PC-9 (cell line): ENCODE data around the gene ELMO1. TPM values are rescaled to one million over a fixed set of nuclear protein-coding genes. Genes with fewer than 3 reads are reported as not detected.

Source experiments
- BruUV-seq: library from RNA; stranded (reverse); fragments of 400-500 nt; replicated peaks from 2 replicates; lab custom pipeline; 2021; lab: Mats Ljungman, UMichigan
- CTCF ChIA-PET: fragments of 300-600 bp; sonication (Branson Sonifier 250); formaldehyde crosslinking; loops from one replicate; lab custom pipeline; 2022; ENCODE audit warnings: antibody characterized with exemption; lab: Charles Lee
- POLR2A ChIA-PET: fragments of 300-600 bp; sonication (Branson Sonifier 250); formaldehyde crosslinking; loops from one replicate; lab custom pipeline; 2022; ENCODE audit warnings: antibody characterized with exemption; ENCODE audit not compliant: unreplicated experiment; lab: Charles Lee
- DNase-seq, 2 experiments: peaks; one replicate each; pipeline versions ENCODE4 v3.0.0 to v3.0.0-alpha.2; 2015 to 2022; ENCODE audit warnings: mixed read lengths in 1 of 2
- H2AFZ ChIP-seq: fragments of 200-600 bp; sonication (generic); 2 replicates; pipeline ENCODE4 v1.8.1; 2017; ENCODE audit warnings: antibody characterized with exemption
- H3F3A ChIP-seq: fragments of 200-600 bp; sonication (generic); 2 replicates; pipeline ENCODE4 v1.8.1; 2017; ENCODE audit warnings: antibody characterized with exemption, mild to moderate bottlenecking, low read depth; ENCODE audit not compliant: insufficient read depth
- H3K27ac ChIP-seq: fragments of 200-600 bp; sonication (generic); 2 replicates; pipeline ENCODE4 v1.6.1; 2016; ENCODE audit warnings: mixed run types
- H3K27me3 ChIP-seq: fragments of 200-600 bp; sonication (generic); 2 replicates; pipeline ENCODE4 v1.6.1; 2016; ENCODE audit warnings: low read depth, mixed run types; ENCODE audit not compliant: insufficient read depth
- H3K36me3 ChIP-seq: fragments of 200-600 bp; sonication (generic); 2 replicates; pipeline ENCODE4 v1.6.1; 2016; ENCODE audit warnings: low read depth, mixed run types
- H3K4me1 ChIP-seq: fragments of 200-600 bp; sonication (generic); replicated peaks from 2 replicates; pipeline ENCODE4 v1.6.1; 2016; ENCODE audit warnings: mixed run types; ENCODE audit not compliant: insufficient read depth
- H3K4me2 ChIP-seq: fragments of 200-600 bp; sonication (generic); 2 replicates; pipeline ENCODE4 v1.6.1; 2017; ENCODE audit warnings: mixed run types
- H3K4me3 ChIP-seq: fragments of 200-600 bp; sonication (generic); 2 replicates; pipeline ENCODE4 v1.6.1; 2016; ENCODE audit warnings: mixed run types
- H3K79me2 ChIP-seq: fragments of 200-600 bp; sonication (generic); 2 replicates; pipeline ENCODE4 v1.6.1; 2017; ENCODE audit warnings: low read depth, mixed run types
- H3K9me2 ChIP-seq: fragments of 200-600 bp; sonication (generic); 2 replicates; pipeline ENCODE4 v1.8.1; 2017; ENCODE audit warnings: mild to moderate bottlenecking; ENCODE audit not compliant: insufficient read depth
- H3K9me3 ChIP-seq: fragments of 200-600 bp; sonication (generic); 2 replicates; pipeline ENCODE4 v1.8.1; 2016; ENCODE audit warnings: low read depth; ENCODE audit not compliant: insufficient read depth
- H4K20me1 ChIP-seq: fragments of 200-600 bp; sonication (generic); 2 replicates; pipeline ENCODE4 v1.8.1; 2017; ENCODE audit not compliant: insufficient read depth
- CTCF ChIP-seq: fragments of 200-600 bp; sonication (generic); conservative IDR thresholded peaks from 2 replicates; pipeline ENCODE4 v1.6.1; 2017; ENCODE audit warnings: mixed run types, antibody characterized with exemption, mild to moderate bottlenecking, moderate library complexity
- EZH2 ChIP-seq: fragments of 200-600 bp; sonication (generic); IDR thresholded peaks from 2 replicates; pipeline ENCODE4 v1.8.0; 2017; ENCODE audit warnings: antibody characterized with exemption, low read depth
- intact Hi-C: fragments of 100-400 bp; cut with micrococcal nuclease; formaldehyde crosslinking; loops from one replicate; pipeline ENCODE4 v1.10.0; 2022; ENCODE audit not compliant: unreplicated experiment
- total RNA-seq: library from RNA; stranded (reverse); gene quantifications from 2 replicates; pipeline ENCODE4 v1.2.3, GENCODE V29; 2021

ELMO1 gene
- total RNA-seq, 1 experiment from 2014 or later: 4.8 TPM

GRCh38 chr7:37395618-37396259 is 52.9 kb downstream of the ELMO1 start:
- Histone ChIP-seq H4K20me1 (no peaks in the 10 kb centered on the region), H3K4me1 (no peaks in the 10 kb centered on the region), H3K27ac (no peak overlapping the region), H3K9me2 (no peaks in the 10 kb centered on the region), H3K4me2 (no peak overlapping the region), H3K9me3 (no peaks in the 10 kb centered on the region), H3K79me2 (no peaks in the 10 kb centered on the region), H3K27me3 (no peaks in the 10 kb centered on the region), H3K4me3 (no peak overlapping the region), H3F3A (no peaks in the 10 kb centered on the region), H2AFZ (no peak overlapping the region), H3K36me3 (no peaks in the 10 kb centered on the region)
- BruUV-seq: no TSS peak
- CTCF ChIA-PET: no interaction called here
- no peak for DNase-seq
- TF ChIP-seq EZH2 (no peak), CTCF (no peak)
- POLR2A ChIA-PET: no interaction called here
- intact Hi-C loops: no loop called here

- BruUV-seq: no TSS peak
- Histone ChIP-seq H3K79me2 (no peaks in the 10 kb centered on the region), H3K27me3 (peaks cover 15% of the 10 kb centered on the region), H3K4me1 (no peaks in the 10 kb centered on the region), H3K9me3 (no peaks in the 10 kb centered on the region), H3K4me3 (no peak overlapping the region), H3K27ac (no peak overlapping the region), H3F3A (no peaks in the 10 kb centered on the region), H2AFZ (no peak overlapping the region), H3K4me2 (no peak overlapping the region), H3K36me3 (no peaks in the 10 kb centered on the region), H4K20me1 (no peaks in the 10 kb centered on the region), H3K9me2 (no peaks in the 10 kb centered on the region)
- intact Hi-C loops: no loop called here
- ChIA-PET POLR2A (no interaction called here), CTCF (no interaction called here)
- TF ChIP-seq EZH2 (no peak), CTCF (no peak)
- DNase-seq: no peak
Observed at GRCh38 chr7:37394158-37394557, 54.5 kb downstream of the ELMO1 start.

GRCh38 chr7:37393476-37393875 is 55.2 kb downstream of the ELMO1 start:
- ChIA-PET POLR2A (no interaction called here), CTCF (no interaction called here)
- no peaks in the 10 kb centered on the region for H4K20me1 ChIP-seq
- DNase-seq: no peak
- TF ChIP-seq EZH2: no peak
- no peak for TF ChIP-seq CTCF
- H3K27ac ChIP-seq: no peak overlapping the region
- peaks cover 22% of the 10 kb centered on the region for H3K27me3 ChIP-seq
- H3F3A ChIP-seq: no peaks in the 10 kb centered on the region
- no peak overlapping the region for H3K4me3 ChIP-seq
- H3K79me2 ChIP-seq: no peaks in the 10 kb centered on the region
- no peaks in the 10 kb centered on the region for H3K9me2 ChIP-seq
- intact Hi-C loops: no loop called here
- no peaks in the 10 kb centered on the region for H3K36me3 ChIP-seq
- H3K9me3 ChIP-seq: no peaks in the 10 kb centered on the region
- H2AFZ ChIP-seq: no peak overlapping the region
- no peaks in the 10 kb centered on the region for H3K4me1 ChIP-seq
- BruUV-seq: no TSS peak
- no peak overlapping the region for H3K4me2 ChIP-seq
